Neural progenitor cell (in vitro differentiated cells): ENCODE results near the gene BBS1.

Experiments used
- CTCF ChIP-seq: fragments of 200-600 bp; sonication (generic); IDR thresholded peaks from 2 replicates; pipeline ENCODE4 v1.5.1; 2017; ENCODE audit warnings: antibody characterized with exemption, mild to moderate bottlenecking
- EZH2 ChIP-seq: fragments of 200-600 bp; sonication (generic); IDR thresholded peaks from 2 replicates; pipeline ENCODE4 v1.6.1; 2017; ENCODE audit warnings: antibody characterized with exemption, mild to moderate bottlenecking, moderate library complexity
- EZH2phosphoT487 ChIP-seq: fragments of 200-600 bp; sonication (generic); IDR thresholded peaks from 2 replicates; pipeline ENCODE4 v1.6.1; 2017; ENCODE audit warnings: antibody characterized with exemption

- no peak for TF ChIP-seq CTCF
- TF ChIP-seq EZH2: no peak
- no peak for TF ChIP-seq EZH2phosphoT487
Observed at GRCh38 chr11:66555416-66555815, 45.0 kb downstream of the BBS1 start.
